ENCODE data around the gene GDF15.
A peak's percentile ranks its signal among the peaks of the same experiment; 100 is the strongest.

The GDF15 gene

GRCh38 chr19:18431351-18432197, 45.6 kb downstream of the GDF15 start:
- DNase-seq (ENCODE audit: low spot score): no peak

GRCh38 chr19:18432275-18433014, 46.5 kb downstream of the GDF15 start:
- no peak for DNase-seq (ENCODE audit: low spot score)

GRCh38 chr19:18433015-18433691, 47.2 kb downstream of the GDF15 start:
- no peak for DNase-seq (ENCODE audit: low spot score)

DNA sequence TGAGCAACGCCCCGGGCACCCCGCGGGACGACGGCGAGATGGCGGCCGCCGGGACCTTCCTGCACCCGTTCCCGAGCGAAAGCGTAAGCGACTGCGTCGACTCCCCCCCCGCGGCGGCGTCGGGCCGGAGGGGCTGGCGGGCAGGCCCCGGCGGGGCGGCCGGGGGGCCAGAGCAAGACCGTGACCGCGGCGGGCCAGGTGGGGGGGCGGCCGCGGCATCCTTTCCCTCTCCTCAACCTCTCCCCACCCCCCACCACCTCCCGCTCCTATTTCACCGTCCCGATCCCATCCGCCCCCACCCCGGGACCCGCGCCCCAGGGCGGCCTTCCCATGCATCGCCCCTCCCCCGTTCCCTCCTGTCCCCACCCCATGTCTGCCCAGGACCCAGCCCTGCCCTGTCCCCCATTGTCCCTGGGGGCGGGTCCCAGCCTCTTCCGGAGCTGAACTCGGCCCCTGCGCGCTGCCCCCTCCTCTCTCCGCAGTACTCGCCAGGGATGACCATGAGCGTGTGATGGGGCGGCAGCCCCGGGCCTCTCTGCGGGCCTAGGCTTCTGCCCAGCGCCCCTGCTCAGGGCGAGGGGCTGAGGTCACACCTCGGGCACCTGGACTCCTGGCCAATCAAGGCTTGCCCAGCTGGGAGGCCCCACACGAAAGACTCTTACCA, 47.9 kb downstream of the GDF15 start:
- DNase-seq (ENCODE audit: low spot score): no peak

DNA sequence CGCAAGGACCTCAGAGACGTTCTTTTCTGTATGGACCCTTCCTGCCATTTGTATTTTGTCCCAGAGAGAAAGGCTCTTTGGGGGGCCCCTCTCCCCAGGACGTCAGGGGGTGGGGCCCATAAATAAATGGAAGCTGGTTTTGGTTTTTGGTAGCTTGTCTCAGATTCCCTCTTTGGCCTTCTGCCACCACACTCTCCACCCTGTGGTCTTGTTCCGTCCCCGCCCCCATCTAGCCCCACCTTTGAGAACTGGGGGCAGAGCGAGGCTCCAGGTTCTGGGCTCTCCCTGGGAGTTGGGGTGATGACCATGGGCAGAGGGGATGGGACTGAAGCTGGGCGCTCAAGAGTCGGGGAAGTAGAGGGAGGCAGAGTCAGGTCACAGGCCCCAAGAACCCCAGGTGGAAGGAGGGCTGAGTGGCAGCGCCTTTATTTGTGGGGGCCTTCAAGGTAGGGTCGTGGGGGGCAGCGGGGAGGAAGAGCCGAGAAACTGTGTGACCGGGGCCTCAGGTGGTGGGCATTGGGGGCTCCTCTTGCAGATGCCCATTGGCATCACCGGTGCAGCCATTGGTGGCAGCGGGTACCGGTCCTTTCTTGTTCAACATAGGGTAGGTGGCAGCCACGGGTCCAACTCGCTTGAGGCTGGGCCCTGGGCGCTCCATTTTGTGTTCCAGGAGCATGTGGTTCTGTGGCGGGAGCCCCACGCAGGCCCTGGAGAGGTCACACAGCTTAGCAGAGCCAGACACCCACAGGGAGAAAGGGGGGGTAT, 48.6 kb downstream of the GDF15 start:
- no peak for DNase-seq (ENCODE audit: low spot score)

DNA sequence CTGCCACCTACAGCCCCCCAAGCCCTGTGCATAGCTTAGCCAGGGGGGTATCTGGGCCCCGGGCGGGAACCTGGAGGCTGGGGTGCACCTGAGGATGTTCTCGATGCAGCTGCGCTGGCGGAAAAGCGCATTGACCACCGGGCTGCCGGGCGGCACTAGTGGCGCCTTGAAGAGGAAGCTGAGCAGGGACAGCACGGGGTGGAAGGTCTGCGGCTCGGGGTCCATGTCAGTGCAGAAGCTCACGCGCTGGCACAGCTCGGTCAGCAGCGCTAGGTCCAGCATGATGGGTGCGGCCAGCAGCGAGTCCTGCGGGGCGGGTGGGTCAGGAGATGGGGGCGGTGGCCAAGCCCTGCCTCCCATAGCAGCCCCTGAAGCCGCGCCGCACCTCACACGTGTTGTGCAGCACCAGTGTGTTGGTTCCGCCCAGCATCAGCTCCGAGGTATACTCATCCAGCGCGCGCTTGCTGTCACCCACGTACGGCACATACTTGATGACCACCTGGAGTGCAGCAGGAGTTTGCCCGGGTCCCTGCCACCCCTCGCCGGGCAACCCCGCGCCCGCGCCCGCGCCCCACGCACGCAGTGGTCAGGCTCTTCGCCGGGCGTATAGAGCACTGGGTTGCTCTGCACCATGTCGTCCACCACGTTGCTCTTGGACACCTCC, 49.4 kb downstream of the GDF15 start:
- DNase-seq (ENCODE audit: low spot score): no peak

DNA sequence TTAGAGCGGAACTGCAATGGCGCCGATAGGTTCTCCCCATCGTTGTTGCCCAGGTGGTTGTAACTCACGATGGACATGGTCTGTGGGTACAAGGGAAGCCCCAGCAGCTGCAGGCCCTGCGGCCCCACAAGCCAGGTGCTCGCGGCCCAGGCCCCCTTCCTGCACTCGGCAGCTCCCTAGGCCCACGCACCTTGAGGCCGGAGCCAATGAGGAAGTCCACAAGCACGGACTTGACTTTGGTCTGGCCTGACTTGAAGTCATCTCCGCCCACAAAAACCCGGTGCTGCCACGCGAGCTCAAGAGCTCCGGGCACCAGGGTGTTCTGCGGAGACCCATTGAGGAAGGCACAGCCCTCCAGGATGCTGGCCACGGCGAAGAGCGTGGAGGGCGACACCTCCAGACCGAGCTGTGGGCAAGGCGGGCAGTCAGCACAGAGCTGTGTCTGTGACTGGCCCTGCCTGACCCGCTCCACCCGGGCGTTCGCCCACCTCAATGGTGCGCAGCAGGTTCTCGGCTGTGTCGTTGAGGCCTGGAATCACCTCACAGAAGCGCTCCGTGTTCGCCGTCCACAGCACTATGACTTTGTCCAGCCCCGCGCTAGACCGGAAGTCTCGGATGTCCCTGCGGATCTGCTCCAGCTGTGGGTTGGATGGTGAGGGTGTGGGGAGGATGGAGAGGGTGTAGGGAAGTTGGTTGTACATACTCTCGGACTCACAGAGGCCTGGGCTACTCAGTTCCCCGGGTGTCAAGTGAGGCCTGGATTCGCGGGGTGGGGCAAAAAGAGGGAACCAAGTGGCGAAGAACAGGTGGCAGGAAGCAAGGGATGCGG, 50.1 kb downstream of the GDF15 start:
- DNase-seq (ENCODE audit: low spot score): no peak

DNA sequence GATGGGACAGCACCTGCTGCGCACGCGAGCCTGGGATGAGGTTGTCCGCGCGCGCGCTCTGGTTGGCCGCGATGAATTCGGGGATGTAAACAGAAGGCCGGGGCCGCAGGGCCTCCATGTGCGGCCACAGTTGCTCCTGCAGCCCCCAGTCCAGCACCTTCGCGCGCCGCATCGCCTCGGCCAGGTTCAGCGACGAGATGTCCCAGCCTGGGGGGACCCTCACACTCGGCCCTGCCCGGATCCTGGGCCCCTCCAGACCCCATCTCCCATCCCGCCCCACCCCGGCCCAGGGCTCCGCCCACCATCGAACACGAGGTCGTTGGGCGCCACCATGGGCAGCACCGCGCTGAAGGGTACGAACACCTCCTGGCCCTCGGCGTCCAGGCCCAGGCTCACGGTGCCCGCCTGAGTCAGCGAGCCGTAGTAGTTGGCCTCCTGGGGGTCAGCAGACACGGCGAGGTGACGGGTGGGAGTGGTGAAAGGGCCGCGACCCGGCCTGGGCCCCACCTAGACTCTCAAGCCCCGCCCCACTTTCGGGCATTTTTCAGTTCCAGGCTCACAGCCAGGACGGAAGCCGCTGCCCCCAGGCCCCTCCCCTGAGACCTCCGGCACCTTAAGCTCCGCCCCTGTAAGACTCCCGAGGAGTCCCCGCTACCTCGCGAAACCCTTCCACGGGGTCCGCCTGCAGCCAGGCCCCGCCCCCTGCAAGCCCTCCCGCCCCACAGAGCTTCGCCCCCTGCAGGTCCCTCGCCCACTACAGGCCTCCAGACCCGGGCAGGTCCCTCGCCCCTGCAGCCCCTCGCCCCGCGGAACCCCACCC, 50.9 kb downstream of the GDF15 start:
- DNase-seq (ENCODE audit: low spot score): peak; percentile 92

DNA sequence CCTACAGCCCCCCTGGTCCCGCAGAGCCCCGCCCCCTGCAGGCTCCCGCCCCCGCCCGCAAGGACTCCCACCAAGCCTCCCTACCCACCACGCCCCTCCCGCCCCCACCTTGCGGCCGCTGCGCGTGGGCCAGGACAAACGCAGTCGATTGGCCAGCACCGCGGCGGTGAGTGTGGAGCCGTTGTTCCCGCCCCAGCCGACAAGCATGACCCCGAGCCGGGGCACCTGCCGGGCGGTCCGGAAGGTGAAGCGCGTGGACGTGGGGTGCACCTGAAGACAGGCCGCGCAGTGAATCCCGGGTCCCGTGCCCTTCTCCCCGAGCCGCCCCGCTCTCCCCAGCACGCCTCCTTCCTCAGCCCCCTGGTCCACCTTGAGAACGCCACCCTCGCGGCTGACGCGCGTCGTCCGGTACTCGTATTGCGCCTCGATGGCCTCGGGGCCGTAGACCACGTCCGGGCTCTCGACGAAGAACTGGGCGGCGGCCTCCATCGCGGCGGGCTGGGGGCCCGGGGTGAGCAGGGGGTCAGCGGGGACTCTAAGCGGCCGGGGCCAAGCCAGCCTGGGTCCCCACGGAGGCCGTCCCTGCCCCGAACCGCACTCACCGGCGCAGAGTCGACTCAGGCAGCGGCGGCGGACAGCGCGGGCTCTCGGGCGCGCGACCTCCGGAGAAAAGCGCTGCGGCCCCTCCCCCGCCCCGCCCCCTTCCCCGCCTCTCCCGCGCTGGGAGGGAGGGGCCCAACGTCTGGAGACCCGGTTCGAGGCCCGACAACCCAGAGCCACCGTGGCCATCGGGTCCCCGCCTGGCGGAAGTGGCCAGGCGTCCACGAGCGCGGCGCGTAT, 51.8 kb downstream of the GDF15 start, which contains the start of gene ISYNA1:
ISYNA1 (minus strand) TSS at position 643 of the 840 bp plus-strand sequence; CDS start at position 489, 154 bp downstream.
- peak; percentile 73 for DNase-seq (ENCODE audit: low spot score)

- peak; percentile 46 for DNase-seq (ENCODE audit: low spot score)
Observed at GRCh38 chr19:18438331-18439024, 52.5 kb downstream of the GDF15 start.

Data from hepatic stellate cell (primary cell).